GM19463 (cell line): ENCODE data around the gene STRBP.
"Not testable (repeated sequence)": the region's sequence is repeated elsewhere in the genome, so short reads cannot be mapped to it uniquely, and the experiment has no call there.

Experiments used
- ATAC-seq: cut with Tn5 transposase; IDR thresholded peaks from one replicate; pipeline ENCODE4 v1.9.1; 2021; ENCODE audit warnings: mild to moderate bottlenecking, moderate library complexity; ENCODE audit not compliant: unreplicated experiment

STRBP gene

GRCh38 chr9:123283455-123283854 lies 15.1 kb upstream of the STRBP start:
- no peak for ATAC-seq

GRCh38 chr9:123283048-123283408 lies 14.6 kb upstream of the STRBP start:
- ATAC-seq, result no peak

- no peak for ATAC-seq
Observed at GRCh38 chr9:123282362-123283047, 14.1 kb upstream of the STRBP start.

- no peak for ATAC-seq
Observed at GRCh38 chr9:123281659-123282350, 13.4 kb upstream of the STRBP start.

GRCh38 chr9:123278879-123279493 lies 10.6 kb upstream of the STRBP start:
- ATAC-seq, result not testable (repeated sequence)

GRCh38 chr9:123278361-123278760 lies 10.0 kb upstream of the STRBP start:
- ATAC-seq, result no peak

- no peak for ATAC-seq
Observed at GRCh38 chr9:123276551-123276950, 8.2 kb upstream of the STRBP start.

GRCh38 chr9:123271133-123271532 lies 2.7 kb upstream of the STRBP start:
- not testable (repeated sequence) for ATAC-seq

- no peak for ATAC-seq
Observed at GRCh38 chr9:123269281-123269680, 895 bp upstream of the STRBP start.

- ATAC-seq, result no peak
Observed at GRCh38 chr9:123268199-123268464, 254 bp downstream of the STRBP start.

- ATAC-seq, result peak; percentile 4
Observed at GRCh38 chr9:123267481-123268198, 746 bp downstream of the STRBP start.

- no peak for ATAC-seq
Observed at GRCh38 chr9:123266655-123267399, 1.6 kb downstream of the STRBP start.

GRCh38 chr9:123265833-123266232 lies 2.6 kb downstream of the STRBP start:
- ATAC-seq, result no peak

GRCh38 chr9:123263227-123263626 lies 5.2 kb downstream of the STRBP start:
- ATAC-seq, result no peak

GRCh38 chr9:123262338-123262737 lies 6.0 kb downstream of the STRBP start:
- ATAC-seq, result no peak

GRCh38 chr9:123261006-123261677 lies 7.2 kb downstream of the STRBP start:
- ATAC-seq, result no peak

GRCh38 chr9:123260340-123260739 lies 8.0 kb downstream of the STRBP start:
- ATAC-seq, result no peak

- ATAC-seq, result no peak
Observed at GRCh38 chr9:123257276-123257675, 11.1 kb downstream of the STRBP start.

GRCh38 chr9:123255718-123256117 lies 12.7 kb downstream of the STRBP start:
- no peak for ATAC-seq

- no peak for ATAC-seq
Observed at GRCh38 chr9:123253204-123253603, 15.2 kb downstream of the STRBP start.

- ATAC-seq, result no peak
Observed at GRCh38 chr9:123251741-123252140, 16.6 kb downstream of the STRBP start.
